Stimulated activated CD4-positive, alpha-beta T cell treated with anti-CD3 and anti-CD28 coated beads, TNF-alpha, amount 100 ng/mL, for 1 hour (primary cell): ENCODE measurements around the gene TTC7B.

Experiments used
- DNase-seq, 3 donors: peaks; one replicate each; pipeline ENCODE4 v3.0.0-alpha.2; 2020; ENCODE audit warnings: low read depth in 3 of 3, low spot score in 1 of 3

The TTC7B gene

GRCh38 chr14:90651976-90652560 lies 164.2 kb downstream of the TTC7B start:
- no peak for DNase-seq

- DNase-seq = no peak
Observed at GRCh38 chr14:90651271-90651804, 164.9 kb downstream of the TTC7B start.

GRCh38 chr14:90649557-90650135 lies 166.6 kb downstream of the TTC7B start:
- DNase-seq = no peak

- no peak for DNase-seq
Observed at GRCh38 chr14:90649083-90649482, 167.1 kb downstream of the TTC7B start.

- DNase-seq = no peak
Observed at GRCh38 chr14:90648421-90648820, 167.8 kb downstream of the TTC7B start.

- no peak for DNase-seq
Observed at GRCh38 chr14:90647473-90648005, 168.7 kb downstream of the TTC7B start.

- DNase-seq = no peak
Observed at GRCh38 chr14:90645842-90646443, 170.3 kb downstream of the TTC7B start.

GRCh38 chr14:90644882-90645281 lies 171.3 kb downstream of the TTC7B start:
- no peak for DNase-seq

GRCh38 chr14:90643982-90644670 lies 172.1 kb downstream of the TTC7B start:
- DNase-seq = no peak

GRCh38 chr14:90642244-90642717 lies 173.9 kb downstream of the TTC7B start:
- no peak for DNase-seq

- DNase-seq = no peak
Observed at GRCh38 chr14:90641615-90642243, 174.5 kb downstream of the TTC7B start.

- DNase-seq = no peak
Observed at GRCh38 chr14:90641168-90641567, 175.1 kb downstream of the TTC7B start.

GRCh38 chr14:90639641-90640040 lies 176.6 kb downstream of the TTC7B start:
- no peak for DNase-seq

- DNase-seq = no peak
Observed at GRCh38 chr14:90632871-90633270, 183.4 kb downstream of the TTC7B start.

GRCh38 chr14:90632451-90632850 lies 183.8 kb downstream of the TTC7B start:
- no peak for DNase-seq

- DNase-seq = no peak
Observed at GRCh38 chr14:90630171-90630806, 185.9 kb downstream of the TTC7B start.

- DNase-seq = no peak
Observed at GRCh38 chr14:90629471-90629870, 186.8 kb downstream of the TTC7B start.

GRCh38 chr14:90628825-90629224 lies 187.4 kb downstream of the TTC7B start:
- no peak for DNase-seq

- no peak for DNase-seq
Observed at GRCh38 chr14:90627478-90627877, 188.8 kb downstream of the TTC7B start.

GRCh38 chr14:90626550-90626949 lies 189.7 kb downstream of the TTC7B start:
- no peak for DNase-seq

GRCh38 chr14:90625445-90625844 lies 190.8 kb downstream of the TTC7B start:
- DNase-seq = no peak
